PC-3 (cell line): ENCODE data around the gene DICER1. TPM values are rescaled to one million over a fixed set of nuclear protein-coding genes. Genes with fewer than 3 reads are reported as not detected.

Source experiments
- ATAC-seq: fragments of 200-7000 bp; cut with Tn5 transposase; 2 replicates; pipeline ENCODE4 v1.9.1; 2020; ENCODE audit warnings: mild to moderate bottlenecking, moderate library complexity
- BruUV-seq: library from RNA; stranded (reverse); fragments of 400-500 nt; replicated peaks from 2 replicates; lab custom pipeline; 2021; lab: Mats Ljungman, UMichigan
- CTCF ChIA-PET: fragments of 300-600 bp; sonication (Branson Sonifier 250); formaldehyde crosslinking; loops from one replicate; lab custom pipeline; 2022; ENCODE audit warnings: antibody characterized with exemption; lab: Charles Lee
- POLR2A ChIA-PET: fragments of 300-600 bp; sonication (Branson Sonifier 250); formaldehyde crosslinking; loops from one replicate; lab custom pipeline; 2022; ENCODE audit warnings: antibody characterized with exemption; ENCODE audit not compliant: unreplicated experiment; lab: Charles Lee
- DNase-seq: peaks from one replicate; pipeline ENCODE4 v3.0.0-alpha.2; 2015
- H2AFZ ChIP-seq: fragments of 300-600 bp; sonication (generic); 2 replicates; pipeline ENCODE4 v1.6.0; 2016; ENCODE audit warnings: antibody characterized with exemption, low read length
- H3F3A ChIP-seq: fragments of 300-600 bp; sonication (generic); one replicate; pipeline ENCODE4 v1.6.0; 2017; ENCODE audit warnings: antibody characterized with exemption, low read length, control low read depth, mild to moderate bottlenecking; ENCODE audit not compliant: unreplicated experiment
- H3K27ac ChIP-seq: fragments of 300-600 bp; sonication (generic); 2 replicates; pipeline ENCODE4 v1.5.1; 2016; ENCODE audit warnings: mild to moderate bottlenecking, low read length
- H3K27me3 ChIP-seq: fragments of 300-600 bp; sonication (generic); 2 replicates; pipeline ENCODE4 v1.6.1; 2016; ENCODE audit warnings: low read length, mixed read lengths
- H3K36me3 ChIP-seq: fragments of 300-600 bp; sonication (generic); 2 replicates; pipeline ENCODE4 v1.6.1; 2016; ENCODE audit warnings: low read depth, mixed run types, low read length, mixed read lengths
- H3K4me1 ChIP-seq: fragments of 300-600 bp; sonication (generic); 2 replicates; pipeline ENCODE4 v1.5.1; 2016; ENCODE audit warnings: low read length; ENCODE audit not compliant: insufficient read depth
- H3K4me2 ChIP-seq: fragments of 300-600 bp; sonication (generic); 2 replicates; pipeline ENCODE4 v1.6.0; 2016; ENCODE audit warnings: low read length
- H3K4me3 ChIP-seq: fragments of 300-600 bp; sonication (generic); 2 replicates; pipeline ENCODE4 v1.5.1; 2016; ENCODE audit warnings: mild to moderate bottlenecking, low read length, mixed read lengths
- H3K79me2 ChIP-seq: fragments of 300-600 bp; sonication (generic); 2 replicates; pipeline ENCODE4 v1.6.1; 2017; ENCODE audit warnings: low read length, mixed read lengths
- H3K9ac ChIP-seq: fragments of 300-600 bp; sonication (generic); 2 replicates; pipeline ENCODE4 v1.6.0; 2016; ENCODE audit warnings: mild to moderate bottlenecking, low read length
- H3K9me2 ChIP-seq: fragments of 300-600 bp; sonication (generic); replicated peaks from 2 replicates; pipeline ENCODE4 v1.6.1; 2016; ENCODE audit warnings: mixed run types, low read length, mixed read lengths
- H3K9me3 ChIP-seq: fragments of 300-600 bp; sonication (generic); 2 replicates; pipeline ENCODE4 v1.6.1; 2016; ENCODE audit warnings: low read length, mixed read lengths
- H4K20me1 ChIP-seq: fragments of 300-600 bp; sonication (generic); 2 replicates; pipeline ENCODE4 v1.6.1; 2016; ENCODE audit warnings: low read length, mixed read lengths
- CTCF ChIP-seq: fragments of 300-600 bp; sonication (generic); conservative IDR thresholded peaks from 2 replicates; pipeline ENCODE4 v1.5.1; 2017; ENCODE audit warnings: antibody characterized with exemption, low read depth, mild to moderate bottlenecking, low read length
- EZH2 ChIP-seq: fragments of 300-600 bp; sonication (generic); IDR thresholded peaks from one replicate; pipeline ENCODE4 v1.6.1; 2017; ENCODE audit warnings: antibody characterized with exemption, mild to moderate bottlenecking, low read length; ENCODE audit not compliant: unreplicated experiment
- EZH2phosphoT487 ChIP-seq: fragments of 300-600 bp; sonication (generic); IDR thresholded peaks from 2 replicates; pipeline ENCODE4 v1.6.1; 2018; ENCODE audit warnings: mild to moderate bottlenecking, antibody characterized with exemption, low read length, borderline replicate concordance
- intact Hi-C: fragments of 100-400 bp; cut with micrococcal nuclease; formaldehyde crosslinking; loops from 2 replicates; pipeline ENCODE4 v1.9.0; 2023
- total RNA-seq: library from RNA; depleted of rRNA; stranded (reverse); fragments of >200 nt; gene quantifications from 2 replicates; pipeline ENCODE4 v1.2.3, GENCODE V29; 2014

DICER1 gene
- total RNA-seq, 1 experiment from 2014 or later, result 29.9 TPM

- ATAC-seq (no peak; the same call in 1 of the 2 replicates), DNase-seq (peak; percentile 24)
- H3K4me1 ChIP-seq, result peaks cover 47% of the 10 kb centered on the region
- H3K4me2 ChIP-seq, result peak overlapping the region; percentile 85
- no peak for TF ChIP-seq CTCF
- H4K20me1 ChIP-seq, result peaks cover 60% of the 10 kb centered on the region
- no peaks in the 10 kb centered on the region for H3K9me3 ChIP-seq
- H3K9ac ChIP-seq, result no peak overlapping the region
- no peaks in the 10 kb centered on the region for H3F3A ChIP-seq
- intact Hi-C loops, result loop anchor here (5.0 kb wide), 1 partner anchor 57 kb away; no protein-coding TSS in a partner anchor
- H3K79me2 ChIP-seq, result peaks cover 80% of the 10 kb centered on the region
- CTCF ChIA-PET, result no interaction called here
- no TSS peak for BruUV-seq
- POLR2A ChIA-PET, result no interaction called here
- H3K27me3 ChIP-seq, result no peaks in the 10 kb centered on the region
- no peak overlapping the region for H3K27ac ChIP-seq
- peak overlapping the region; percentile 88; the same call in 1 of the 2 replicates for H3K4me3 ChIP-seq
- no peak overlapping the region for H2AFZ ChIP-seq
- no peaks in the 10 kb centered on the region for H3K36me3 ChIP-seq
- no peaks in the 10 kb centered on the region for H3K9me2 ChIP-seq
Measured at GRCh38 chr14:95153866-95154265, 3.5 kb downstream of the DICER1 start.

GRCh38 chr14:95151561-95151960 lies 5.8 kb downstream of the DICER1 start:
- Histone ChIP-seq H3K9me2 (no peaks in the 10 kb centered on the region), H3K9me3 (no peaks in the 10 kb centered on the region), H2AFZ (no peak overlapping the region), H3F3A (no peaks in the 10 kb centered on the region), H3K9ac (no peak overlapping the region), H3K27me3 (no peaks in the 10 kb centered on the region), H3K27ac (no peak overlapping the region), H3K4me2 (no peak overlapping the region), H3K4me1 (peaks cover 44% of the 10 kb centered on the region), H3K79me2 (peaks cover 100% of the 10 kb centered on the region), H3K36me3 (0 out of 2 replicates have a peak, but pooled peaks cover 4% of the 10 kb centered on the region), H4K20me1 (peaks cover 64% of the 10 kb centered on the region), H3K4me3 (no peak overlapping the region)
- ATAC-seq (no peak), DNase-seq (no peak)
- TF ChIP-seq EZH2phosphoT487, result no peak
- TF ChIP-seq CTCF, result no peak
- POLR2A ChIA-PET, result no interaction called here
- CTCF ChIA-PET, result no interaction called here
- BruUV-seq, result no TSS peak
- intact Hi-C loops, result loop anchor here (5.0 kb wide), 1 partner anchor 54 kb away; no protein-coding TSS in a partner anchor

- Histone ChIP-seq H3K27ac (no peak overlapping the region), H2AFZ (no peak overlapping the region), H3K9me2 (no peaks in the 10 kb centered on the region), H3K36me3 (0 out of 2 replicates have a peak, but pooled peaks cover 9% of the 10 kb centered on the region), H3K9me3 (no peaks in the 10 kb centered on the region), H3K4me1 (peaks cover 44% of the 10 kb centered on the region), H3K4me3 (no peak overlapping the region), H3K4me2 (no peak overlapping the region), H3K79me2 (peaks cover 100% of the 10 kb centered on the region), H4K20me1 (peaks cover 58% of the 10 kb centered on the region), H3F3A (no peaks in the 10 kb centered on the region), H3K9ac (no peak overlapping the region), H3K27me3 (no peaks in the 10 kb centered on the region)
- intact Hi-C loops, result loop anchor here (5.0 kb wide), 1 partner anchor 54 kb away; no protein-coding TSS in a partner anchor
- DNase-seq, result no peak
- no TSS peak for BruUV-seq
- TF ChIP-seq CTCF (no peak), EZH2phosphoT487 (no peak), EZH2 (no peak)
- POLR2A ChIA-PET, result no interaction called here
- CTCF ChIA-PET, result no interaction called here
- ATAC-seq, result no peak
Measured at GRCh38 chr14:95150910-95151309, 6.4 kb downstream of the DICER1 start.
